HCT116 (cell line): ENCODE data around the gene THAP11. TPM values are rescaled to one million over a fixed set of nuclear protein-coding genes. Genes with fewer than 3 reads are reported as not detected.

Experiments
- ATAC-seq: fragments of 200-7000 bp; cut with Tn5 transposase; 2 replicates; pipeline ENCODE4 v1.9.1; 2020; ENCODE audit warnings: mild to moderate bottlenecking, moderate library complexity
- BruUV-seq: library from RNA; stranded (reverse); fragments of 400-500 nt; replicated peaks from 2 replicates; lab custom pipeline; 2021; lab: Mats Ljungman, UMichigan
- CTCF ChIA-PET: fragments of 300-600 bp; sonication (Branson Sonifier 250); formaldehyde crosslinking; loops from one replicate; lab custom pipeline; 2021; ENCODE audit warnings: antibody characterized with exemption; lab: Charles Lee
- POLR2A ChIA-PET: fragments of 300-600, 350-600 bp; sonication (Branson Sonifier 250); formaldehyde crosslinking; loops from one replicate; lab custom pipeline; 2021; ENCODE audit warnings: antibody characterized with exemption; lab: Charles Lee
- RAD21 ChIA-PET, 2 experiments: fragments of 300-600 bp; sonication (Branson Sonifier 250); formaldehyde crosslinking; loops; one replicate each; lab custom pipeline; 2023; ENCODE audit warnings: low total read pairs in 2 of 2; ENCODE audit not compliant: uncharacterized antibody in 2 of 2, unreplicated experiment in 2 of 2, low non-redundant PET in 1 of 2; lab: Charles Lee
- DNase-seq: peaks from one replicate; pipeline ENCODE4 v3.0.0-alpha.2; 2010; ENCODE audit warnings: low read depth, low spot score
- H2AFZ ChIP-seq: fragments of 200-600 bp; shearing (Covaris generic), sonication (generic); 2 replicates; pipeline ENCODE4 v1.6.1; 2017; ENCODE audit warnings: low read depth, mixed run types, mixed read lengths, antibody characterized with exemption, low read length; ENCODE audit not compliant: poor library complexity, severe bottlenecking
- H3K27ac ChIP-seq: 2 replicates; pipeline ENCODE4 v1.5.1; 2012; ENCODE audit warnings: low read depth, low read length
- H3K27me3 ChIP-seq: fragments of 200-600 bp; sonication (generic); 2 replicates; pipeline ENCODE4 v1.6.1; 2016; ENCODE audit warnings: mixed run types, low read length, mixed read lengths; ENCODE audit not compliant: insufficient read depth
- H3K36me3 ChIP-seq, 2 experiments: fragments of 200-500 bp in 1 of 2; fragments of 200-600 bp in 1 of 2; sonication (Bioruptor generic) in 1 of 2; sonication (generic) in 1 of 2; 2 replicates each; pipeline versions ENCODE4 v1.5.1 to v1.6.1; 2014 to 2016; ENCODE audit warnings: low read length in 2 of 2, inconsistent platforms in 1 of 2, mixed read lengths in 1 of 2, mixed run types in 1 of 2; ENCODE audit not compliant: insufficient read depth in 2 of 2, control insufficient read depth in 1 of 2
- H3K4me1 ChIP-seq, 2 experiments: fragments of 200-600 bp in 1 of 2; sonication (generic) in 1 of 2; 2 replicates each; pipeline versions ENCODE4 v1.5.1 to v1.6.1; 2012 to 2017; ENCODE audit warnings: low read length in 2 of 2, inconsistent platforms in 1 of 2, mild to moderate bottlenecking in 1 of 2, mixed read lengths in 1 of 2, mixed run types in 1 of 2, moderate library complexity in 1 of 2; ENCODE audit not compliant: insufficient read depth in 2 of 2, control insufficient read depth in 1 of 2
- H3K4me2 ChIP-seq: fragments of 200-600 bp; sonication (generic); 2 replicates; pipeline ENCODE4 v1.6.1; 2017; ENCODE audit warnings: mixed run types, low read length, mixed read lengths
- H3K4me3 ChIP-seq, 2 experiments: fragments of 200-600 bp in 1 of 2; sonication (generic) in 1 of 2; replicated peaks in 1 of 2; 2 replicates each; pipeline ENCODE4 v1.5.1; 2011 to 2016; ENCODE audit warnings: low read length in 2 of 2, control low read depth in 1 of 2, low read depth in 1 of 2, mild to moderate bottlenecking in 1 of 2, mixed read lengths in 1 of 2, mixed run types in 1 of 2
- H3K79me2 ChIP-seq: fragments of 200-600 bp; sonication (generic); 2 replicates; pipeline ENCODE4 v1.6.1; 2017; ENCODE audit warnings: mild to moderate bottlenecking, mixed run types, low read length, moderate library complexity, mixed read lengths; ENCODE audit not compliant: insufficient read depth
- H3K9ac ChIP-seq: fragments of 200-600 bp; sonication (generic); 2 replicates; pipeline ENCODE4 v1.6.1; 2016; ENCODE audit warnings: low read length, mixed read lengths
- H3K9me2 ChIP-seq: fragments of 200-600 bp; sonication (generic), shearing (Covaris generic); 2 replicates; pipeline ENCODE4 v1.6.1; 2017; ENCODE audit warnings: mixed run types, mild to moderate bottlenecking, moderate library complexity; ENCODE audit not compliant: insufficient read depth
- H3K9me3 ChIP-seq, 2 experiments: fragments of 200-500 bp in 1 of 2; fragments of 200-600 bp in 1 of 2; sonication (Bioruptor generic) in 1 of 2; sonication (generic) in 1 of 2; 2 replicates each; pipeline ENCODE4 v1.6.1; 2014 to 2017; ENCODE audit warnings: low read length in 2 of 2, mixed read lengths in 2 of 2, inconsistent platforms in 1 of 2, low read depth in 1 of 2, mild to moderate bottlenecking in 1 of 2, mixed run types in 1 of 2, moderate library complexity in 1 of 2; ENCODE audit not compliant: control insufficient read depth in 1 of 2, insufficient read depth in 1 of 2
- H4K20me1 ChIP-seq: fragments of 200-600 bp; sonication (generic), shearing (Covaris generic); 2 replicates; pipeline ENCODE4 v1.6.1; 2017; ENCODE audit warnings: mixed run types, mild to moderate bottlenecking, moderate library complexity; ENCODE audit not compliant: insufficient read depth
- ATF3 ChIP-seq: IDR thresholded peaks from 2 replicates; pipeline ENCODE4 v1.6.1; 2012
- CEBPB ChIP-seq: IDR thresholded peaks from 2 replicates; pipeline ENCODE4 v1.6.1; 2012; ENCODE audit warnings: low read depth
- ELF1 ChIP-seq: IDR thresholded peaks from 2 replicates; pipeline ENCODE4 v1.6.1; 2012; ENCODE audit warnings: low read depth, borderline replicate concordance
- EZH2 ChIP-seq: fragments of 200-600 bp; sonication (generic); IDR thresholded peaks from 2 replicates; pipeline ENCODE4 v1.6.1; 2017; ENCODE audit warnings: antibody characterized with exemption, mixed run types
- EZH2phosphoT487 ChIP-seq: fragments of 200-600 bp; IDR thresholded peaks from 2 replicates; pipeline ENCODE4 v1.6.1; 2018; ENCODE audit warnings: antibody characterized with exemption, borderline replicate concordance
- MAX ChIP-seq: IDR thresholded peaks from 2 replicates; pipeline ENCODE4 v1.6.1; 2012
- POLR2AphosphoS5 ChIP-seq: IDR thresholded peaks from 2 replicates; pipeline ENCODE4 v1.6.1; 2011; ENCODE audit warnings: mild to moderate bottlenecking, low read depth, low read length, moderate library complexity
- RAD21 ChIP-seq: IDR thresholded peaks from 2 replicates; pipeline ENCODE4 v1.6.1; 2012; ENCODE audit warnings: low read depth, mild to moderate bottlenecking
- REST ChIP-seq: IDR thresholded peaks from 2 replicates; pipeline ENCODE4 v1.6.1; 2012; ENCODE audit warnings: low read depth
- SIN3A ChIP-seq: IDR thresholded peaks from 2 replicates; pipeline ENCODE4 v1.6.1; 2012; ENCODE audit warnings: low read depth
- YY1 ChIP-seq: IDR thresholded peaks from 2 replicates; pipeline ENCODE4 v1.6.1; 2011; ENCODE audit warnings: low read length, low read depth, moderate library complexity, mild to moderate bottlenecking; ENCODE audit not compliant: insufficient replicate concordance; ENCODE audit errors: extremely low read depth
- ZFX ChIP-seq: fragments of 450-650 bp; IDR thresholded peaks from 2 replicates; pipeline ENCODE4 v1.6.1; 2017
- intact Hi-C: fragments of 100-400 bp; cut with micrococcal nuclease; formaldehyde crosslinking; loops from 2 replicates; pipeline ENCODE4 v1.10.0; 2022
- total RNA-seq: library from RNA; stranded (reverse); gene quantifications from one replicate; pipeline ENCODE4 v1.2.1, GENCODE V29; 2021; ENCODE audit not compliant: unreplicated experiment

The THAP11 gene
- total RNA-seq, 1 experiment from 2014 or later: 25.4 TPM

- Histone ChIP-seq H3K4me3 (no peak overlapping the region), H3K79me2 (peaks cover 46% of the 10 kb centered on the region), H4K20me1 (no peaks in the 10 kb centered on the region), H3K27me3 (no peaks in the 10 kb centered on the region), H3K27ac (peak overlapping the region; percentile 7; the same call in 1 of the 2 replicates), H3K9me2 (no peaks in the 10 kb centered on the region), H2AFZ (no peak overlapping the region), H3K4me1 (peaks cover 12 to 31% of the 10 kb centered on the region in 2 experiments), H3K9me3 (no peaks in the 10 kb centered on the region), H3K36me3 (peaks cover 5 to 6% of the 10 kb centered on the region in 2 experiments; a peak in 2 of 4 replicates), H3K4me2 (no peak overlapping the region), H3K9ac (no peak overlapping the region)
- intact Hi-C loops: loop anchor here (10.0 kb wide), 1 partner anchor 279 kb away; the partner anchor contains the start of gene RIPOR1
- DNase-seq: no peak
- no TSS peak for BruUV-seq
- ChIA-PET POLR2A (no interaction called here), CTCF (interaction anchor here (0.7 kb wide), 1 partner anchor 33 kb away, joined by 4 read pairs; no protein-coding TSS in a partner anchor), RAD21 (no interaction called here)
- no peak for ATAC-seq
- no peak for TF ChIP-seq CEBPB
- TF ChIP-seq EZH2: no peak
- TF ChIP-seq ZFX: no peak
- TF ChIP-seq ATF3: no peak
- TF ChIP-seq MAX: no peak
- TF ChIP-seq POLR2AphosphoS5: no peak
- no peak for TF ChIP-seq REST
- TF ChIP-seq RAD21: no peak
- TF ChIP-seq EZH2phosphoT487: no peak
- TF ChIP-seq SIN3A: no peak
- no peak for TF ChIP-seq ELF1
- TF ChIP-seq YY1: no peak
Observed at GRCh38 chr16:67803894-67804293, 38.2 kb upstream of the THAP11 start.
